HepG2 (cell line): ENCODE results near the gene CD19. TPM values are rescaled to one million over a fixed set of nuclear protein-coding genes. Genes with fewer than 3 reads are reported as not detected.

ENCODE experiments used
- ATAC-seq: fragments of 200-7000 bp; cut with Tn5 transposase; 3 replicates; pipeline ENCODE4 v1.9.1; 2020; ENCODE audit warnings: mild to moderate bottlenecking, moderate library complexity
- BruUV-seq: library from RNA; stranded (reverse); fragments of 400-500 nt; replicated peaks from 2 replicates; lab custom pipeline; 2021; lab: Mats Ljungman, UMichigan
- CTCF ChIA-PET: fragments of 300-600 bp; formaldehyde crosslinking; extraction: SDS; loops from one replicate; lab custom pipeline; 2021; ENCODE audit warnings: low total read pairs, inconsistent platforms, low intra/inter-chr PET ratio; lab: Yijun Ruan, JAX
- POLR2A ChIA-PET: fragments of 350-600 bp; sonication (Branson Sonifier 250); formaldehyde crosslinking; loops from one replicate; lab custom pipeline; 2020; ENCODE audit warnings: antibody characterized with exemption, inconsistent platforms; lab: Yijun Ruan, JAX
- DNase-seq: peaks from one replicate; pipeline ENCODE4 v3.0.0-alpha.2; 2015; ENCODE audit warnings: low spot score
- FAIRE-seq: peaks from 3 replicates; lab custom pipeline; 2011; peaks lifted over from hg19 to GRCh38; lab: Jason Lieb, UNC
- H2AFZ ChIP-seq: one replicate; pipeline ENCODE4 v1.6.1; 2011; ENCODE audit warnings: low read length, inconsistent platforms
- H3K27ac ChIP-seq: fragments of 300-600 bp; 3 replicates; pipeline ENCODE4 v1.8.0; 2011; ENCODE audit warnings: mixed run types, mild to moderate bottlenecking, mixed read lengths, low read length, inconsistent platforms; ENCODE audit not compliant: insufficient read depth; ENCODE audit errors: extremely low read length
- H3K27me3 ChIP-seq, 2 experiments: fragments of 200-600 bp in 1 of 2; 2 replicates in 1 of 2; 3 replicates in 1 of 2; pipeline versions ENCODE4 v1.6.0 to v1.8.0; 2011; ENCODE audit warnings: low read length in 2 of 2, mild to moderate bottlenecking in 2 of 2, moderate library complexity in 2 of 2, inconsistent platforms in 1 of 2; ENCODE audit not compliant: insufficient read depth in 2 of 2, control insufficient read depth in 1 of 2
- H3K36me3 ChIP-seq, 2 experiments: fragments of 200-600 bp in 1 of 2; replicated peaks in 1 of 2; 2 replicates in 1 of 2; 3 replicates in 1 of 2; pipeline versions ENCODE4 v1.5.1 to v1.8.0; 2011; ENCODE audit warnings: low read length in 2 of 2, inconsistent platforms in 1 of 2; ENCODE audit not compliant: insufficient read depth in 2 of 2, control insufficient read depth in 1 of 2
- H3K4me1 ChIP-seq: 2 replicates; pipeline ENCODE4 v1.5.1; 2012; ENCODE audit warnings: low read length, inconsistent platforms; ENCODE audit not compliant: insufficient read depth
- H3K4me2 ChIP-seq: 2 replicates; pipeline ENCODE4 v1.6.0; 2011; ENCODE audit warnings: low read depth, low read length, inconsistent platforms
- H3K4me3 ChIP-seq, 3 experiments: fragments of 200-600 bp in 1 of 3; sonication (generic), shearing (Covaris generic) in 1 of 3; replicated peaks in 1 of 3; 2 replicates each; pipeline ENCODE4 v1.5.1; 2011 to 2016; ENCODE audit warnings: low read length in 3 of 3, inconsistent platforms in 2 of 3, low read depth in 2 of 3, mild to moderate bottlenecking in 2 of 3, control low read depth in 1 of 3, mixed read lengths in 1 of 3; ENCODE audit not compliant: insufficient read depth in 1 of 3
- H3K79me2 ChIP-seq: one replicate; pipeline ENCODE4 v1.6.1; 2011; ENCODE audit warnings: low read length, inconsistent platforms; ENCODE audit not compliant: insufficient read depth
- H3K9ac ChIP-seq: 2 replicates; pipeline ENCODE4 v1.6.0; 2011; ENCODE audit warnings: mild to moderate bottlenecking, low read depth, low read length, inconsistent platforms; ENCODE audit not compliant: insufficient read depth
- H3K9me3 ChIP-seq: 2 replicates; pipeline ENCODE4 v1.5.1; 2012; ENCODE audit warnings: mild to moderate bottlenecking, low read length
- H4K20me1 ChIP-seq: 2 replicates; pipeline ENCODE4 v1.6.0; 2011; ENCODE audit warnings: inconsistent platforms, mild to moderate bottlenecking, low read length, moderate library complexity; ENCODE audit not compliant: insufficient read depth
- MAF1 ChIP-seq: sonication (generic); formaldehyde crosslinking; IDR thresholded peaks from 2 replicates; pipeline ENCODE4 v1.5.0; 2020; ENCODE audit warnings: missing genetic modification reagents, borderline replicate concordance
- NFKBIZ ChIP-seq: IDR thresholded peaks from 2 replicates; pipeline ENCODE4 v1.6.1; 2018; ENCODE audit warnings: missing genetic modification reagents, missing compliant biosample characterization
- STAT5B ChIP-seq: sonication (generic); formaldehyde crosslinking; IDR thresholded peaks from 2 replicates; pipeline ENCODE4 v1.4.0; 2020; ENCODE audit warnings: missing genetic modification reagents
- ZNF264 ChIP-seq: sonication (generic); formaldehyde crosslinking; IDR thresholded peaks from 2 replicates; pipeline ENCODE4 v1.4.0; 2020; ENCODE audit warnings: missing genetic modification reagents
- ZNF567 ChIP-seq: sonication (generic); formaldehyde crosslinking; IDR thresholded peaks from 2 replicates; pipeline ENCODE4 v1.8.1; 2023; ENCODE audit warnings: mild to moderate bottlenecking, missing genetic modification reagents, borderline replicate concordance
- WGBS: methylation state at CpG from one replicate; pipeline ENCODE4 v1.1.6; 2017; ENCODE audit warnings: low lambda C conversion rate; 5-methylcytosine and 5-hydroxymethylcytosine counted together
- in situ Hi-C: cut with HindIII; loops from 2 replicates; pipeline ENCODE4 v1.10.0; 2017; ENCODE audit warnings: low pct_unique_long_range_greater_than_20kb; ENCODE audit not compliant: extremely low pct_ligation_motif_present
- intact Hi-C: fragments of 100-400 bp; cut with micrococcal nuclease; formaldehyde crosslinking; loops from one replicate; pipeline ENCODE4 v1.10.0; 2022; ENCODE audit not compliant: unreplicated experiment
- polyA plus RNA-seq, 8 experiments: library from polyadenylated mRNA; depleted of rRNA in 3 of 8; stranded (reverse) in 7 of 8; unstranded in 1 of 8; fragments of >200 nt; fragmentation: Illumina TruSeq in 4 of 8; extraction: Trizol in 4 of 8; gene quantifications; 2 replicates each; pipeline versions ENCODE4 v1.2.1 to v1.2.3, GENCODE V29; 2011 to 2016; ENCODE audit warnings: low read depth in 4 of 8, missing spikeins in 1 of 8, mixed read lengths in 1 of 8; ENCODE audit not compliant: insufficient read depth in 1 of 8
- total RNA-seq, 5 experiments: library from RNA; depleted of rRNA; stranded (reverse); fragments of >200 nt; fragmentation: Illumina TruSeq; extraction: Trizol; gene quantifications; 2 replicates each; pipeline ENCODE4 v1.2.3, GENCODE V29; 2016; ENCODE audit warnings: low read depth in 1 of 5
- TF ChIP-seq, protein P1 (sequence below): sonication (generic); formaldehyde crosslinking; IDR thresholded peaks from 2 replicates; pipeline ENCODE4 v1.5.1; 2020; ENCODE audit warnings: mild to moderate bottlenecking, missing genetic modification reagents, moderate library complexity
- TF ChIP-seq, protein P2 (sequence below): conservative IDR thresholded peaks from 2 replicates; pipeline ENCODE4 v1.6.1; 2018; ENCODE audit warnings: missing genetic modification reagents

CD19 gene
- total and polyA plus RNA-seq, 2 of the 13 experiments (the other 11 are each of a cell fraction or from before 2014, with no cell fraction given): 0.55 to 1.1 TPM

DNA sequence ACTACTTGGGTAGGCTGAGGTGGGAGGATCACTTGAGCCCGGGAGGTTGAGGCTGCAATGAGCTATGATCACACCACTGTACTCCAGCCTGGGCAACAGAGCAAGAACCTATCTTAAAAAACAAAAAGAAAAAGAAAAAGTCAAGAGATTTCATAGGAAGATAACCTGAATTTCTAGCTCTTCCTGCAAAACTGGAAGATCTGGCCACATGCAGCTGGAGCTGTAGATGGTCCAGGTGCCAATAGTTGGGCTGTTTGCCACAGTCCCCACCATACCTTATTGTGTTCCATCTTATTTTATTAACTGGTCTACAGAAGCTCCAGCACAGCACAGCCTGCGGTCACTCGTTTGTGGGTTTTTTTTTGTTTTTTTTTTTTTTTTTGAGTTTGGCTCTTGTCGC, 38.5 kb upstream of the CD19 start:
- FAIRE-seq: no peak
- WGBS: 95% methylated on average over 4 of the region's 4 CpGs
- CTCF ChIA-PET: no interaction called here

More for the DNA sequence above, 38.5 kb upstream of the CD19 start:
- H3K36me3 ChIP-seq: peaks cover 19 to 28% of the 10 kb centered on the region in 2 experiments
- no peak overlapping the region for H3K4me3 ChIP-seq
- H3K4me1 ChIP-seq: peaks cover 26% of the 10 kb centered on the region
- no peak overlapping the region for H3K9ac ChIP-seq
- BruUV-seq: no TSS peak
- H4K20me1 ChIP-seq: no peaks in the 10 kb centered on the region
- POLR2A ChIA-PET: interaction anchor here (0.9 kb wide), 1 partner anchor 29 kb away, joined by 3 read pairs; no protein-coding TSS in a partner anchor
- no peak for ATAC-seq
- no peaks in the 10 kb centered on the region for H3K9me3 ChIP-seq
- H3K27ac ChIP-seq: no peak overlapping the region
- in situ Hi-C loops: no loop called here
- H3K27me3 ChIP-seq: no peaks in the 10 kb centered on the region
- H2AFZ ChIP-seq: no peak overlapping the region
- no peak for DNase-seq
- TF ChIP-seq ZNF567 (CRISPR knock-in tag) (no peak), STAT5B (no peak), MAF1 (CRISPR knock-in tag) (no peak), ZNF264 (CRISPR knock-in tag) (no peak), NFKBIZ (CRISPR knock-in tag) (no peak)
- TF ChIP-seq, protein P1, sequence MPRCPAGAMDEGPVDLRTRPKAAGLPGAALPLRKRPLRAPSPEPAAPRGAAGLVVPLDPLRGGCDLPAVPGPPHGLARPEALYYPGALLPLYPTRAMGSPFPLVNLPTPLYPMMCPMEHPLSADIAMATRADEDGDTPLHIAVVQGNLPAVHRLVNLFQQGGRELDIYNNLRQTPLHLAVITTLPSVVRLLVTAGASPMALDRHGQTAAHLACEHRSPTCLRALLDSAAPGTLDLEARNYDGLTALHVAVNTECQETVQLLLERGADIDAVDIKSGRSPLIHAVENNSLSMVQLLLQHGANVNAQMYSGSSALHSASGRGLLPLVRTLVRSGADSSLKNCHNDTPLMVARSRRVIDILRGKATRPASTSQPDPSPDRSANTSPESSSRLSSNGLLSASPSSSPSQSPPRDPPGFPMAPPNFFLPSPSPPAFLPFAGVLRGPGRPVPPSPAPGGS (CRISPR knock-in tag): no peak
- TF ChIP-seq, protein P2, sequence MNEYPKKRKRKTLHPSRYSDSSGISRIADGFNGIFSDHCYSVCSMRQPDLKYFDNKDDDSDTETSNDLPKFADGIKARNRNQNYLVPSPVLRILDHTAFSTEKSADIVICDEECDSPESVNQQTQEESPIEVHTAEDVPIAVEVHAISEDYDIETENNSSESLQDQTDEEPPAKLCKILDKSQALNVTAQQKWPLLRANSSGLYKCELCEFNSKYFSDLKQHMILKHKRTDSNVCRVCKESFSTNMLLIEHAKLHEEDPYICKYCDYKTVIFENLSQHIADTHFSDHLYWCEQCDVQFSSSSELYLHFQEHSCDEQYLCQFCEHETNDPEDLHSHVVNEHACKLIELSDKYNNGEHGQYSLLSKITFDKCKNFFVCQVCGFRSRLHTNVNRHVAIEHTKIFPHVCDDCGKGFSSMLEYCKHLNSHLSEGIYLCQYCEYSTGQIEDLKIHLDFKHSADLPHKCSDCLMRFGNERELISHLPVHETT (CRISPR knock-in tag): no peak
- no peaks in the 10 kb centered on the region for H3K79me2 ChIP-seq
- intact Hi-C loops: no loop called here
- no peak overlapping the region for H3K4me2 ChIP-seq
